ENCODE measurements around the gene FRAS1.

FRAS1 gene

GRCh38 chr4:78119698-78120097, 62.6 kb downstream of the FRAS1 start:
- no peak for DNase-seq

GRCh38 chr4:78120144-78120880, 63.2 kb downstream of the FRAS1 start:
- no peak for DNase-seq

GRCh38 chr4:78121338-78121904, 64.3 kb downstream of the FRAS1 start:
- no peak for DNase-seq

- peak; percentile 14 for DNase-seq
Measured at GRCh38 chr4:78125834-78126331, 68.8 kb downstream of the FRAS1 start.

GRCh38 chr4:78129383-78130108, 72.4 kb downstream of the FRAS1 start:
- no peak for DNase-seq

GRCh38 chr4:78131403-78131802, 74.3 kb downstream of the FRAS1 start:
- DNase-seq = peak; percentile 13

- no peak for DNase-seq
Measured at GRCh38 chr4:78136109-78137081, 79.3 kb downstream of the FRAS1 start.

GRCh38 chr4:78137532-78137931, 80.4 kb downstream of the FRAS1 start:
- no peak for DNase-seq

- DNase-seq = no peak
Measured at GRCh38 chr4:78138252-78138651, 81.1 kb downstream of the FRAS1 start.

- no peak for DNase-seq
Measured at GRCh38 chr4:78143634-78144033, 86.5 kb downstream of the FRAS1 start.

GRCh38 chr4:78145008-78145407, 87.9 kb downstream of the FRAS1 start:
- no peak for DNase-seq

GRCh38 chr4:78145622-78146021, 88.5 kb downstream of the FRAS1 start:
- no peak for DNase-seq

- DNase-seq = no peak
Measured at GRCh38 chr4:78149751-78150542, 92.8 kb downstream of the FRAS1 start.

- DNase-seq = no peak
Measured at GRCh38 chr4:78150543-78150864, 93.4 kb downstream of the FRAS1 start.

GRCh38 chr4:78152795-78153194, 95.7 kb downstream of the FRAS1 start:
- DNase-seq = no peak

GRCh38 chr4:78154972-78155590, 98.0 kb downstream of the FRAS1 start:
- no peak for DNase-seq

- DNase-seq = no peak
Measured at GRCh38 chr4:78155616-78156105, 98.5 kb downstream of the FRAS1 start.

- no peak for DNase-seq
Measured at GRCh38 chr4:78156520-78156919, 99.4 kb downstream of the FRAS1 start.

GRCh38 chr4:78162342-78162741, 105.2 kb downstream of the FRAS1 start:
- DNase-seq = no peak

GRCh38 chr4:78162821-78163220, 105.7 kb downstream of the FRAS1 start:
- DNase-seq = no peak

- no peak for DNase-seq
Measured at GRCh38 chr4:78165758-78166157, 108.6 kb downstream of the FRAS1 start.

Data from NCI-H1092 treated with DMSO at 0.1 percent for 48 hours (cell line).